Measurements from ENCODE around the gene PRCP. TPM values are rescaled to one million over a fixed set of nuclear protein-coding genes. Genes with fewer than 3 reads are reported as not detected.

The PRCP gene
- total and polyA plus RNA-seq, 11 donors: 21.2 to 99.4 (median 44.0) TPM

DNA sequence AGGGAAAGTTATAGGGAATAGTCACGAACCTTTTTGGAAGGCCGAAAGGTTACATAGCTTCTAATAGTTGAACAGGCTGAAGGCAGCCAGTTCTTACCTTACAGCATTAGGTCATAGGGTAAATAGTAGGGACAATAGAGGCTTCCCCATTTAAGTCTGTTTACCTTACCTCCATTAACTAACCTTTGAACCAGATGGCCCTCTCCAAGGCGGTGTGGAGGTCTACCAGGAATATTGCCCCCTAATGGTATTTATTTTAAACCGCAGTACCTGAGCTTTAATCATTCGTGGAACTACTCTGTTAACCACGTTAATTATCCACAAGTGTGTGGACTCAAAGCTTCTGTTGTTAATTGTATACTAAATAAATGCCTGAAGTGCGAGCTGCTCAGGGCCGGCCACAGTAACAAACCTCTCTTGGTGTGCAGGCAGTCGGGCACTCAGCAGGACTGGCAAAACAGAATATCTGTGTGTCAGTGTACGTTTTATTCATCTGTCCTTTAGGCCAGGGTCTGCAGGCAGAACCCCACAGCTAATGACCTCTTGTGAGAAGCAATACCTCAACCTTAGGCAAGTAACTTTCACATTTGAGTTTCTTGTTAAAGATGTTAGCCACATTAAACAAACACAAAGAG is 81.7 kb downstream of the PRCP start:
- H3K36me3 ChIP-seq: peaks cover 0 to 2% (median 0%) of the 10 kb centered on the region in 9 donors
- peaks cover 0 to 7% (median 0%) of the 10 kb centered on the region in 9 donors for H3K27me3 ChIP-seq
- intact Hi-C loops (cut with DNase I): no loop called here
- H3K9me3 ChIP-seq: no peaks in the 10 kb centered on the region
- 81 to 89% (median 85%) methylated on average over 10 of the region's 10 CpGs for WGBS, 4 donors
- DNase-seq (no peak), ATAC-seq (no peak)
- no peak overlapping the region for H3K4me3 ChIP-seq
- H3K27ac ChIP-seq: no peak overlapping the region
- H3K4me1 ChIP-seq: peaks cover 0 to 11% (median 0%) of the 10 kb centered on the region in 12 donors
- TF ChIP-seq POLR2A (IDR thresholded peaks at IDR 0.05): no peak
- TF ChIP-seq, protein P1, sequence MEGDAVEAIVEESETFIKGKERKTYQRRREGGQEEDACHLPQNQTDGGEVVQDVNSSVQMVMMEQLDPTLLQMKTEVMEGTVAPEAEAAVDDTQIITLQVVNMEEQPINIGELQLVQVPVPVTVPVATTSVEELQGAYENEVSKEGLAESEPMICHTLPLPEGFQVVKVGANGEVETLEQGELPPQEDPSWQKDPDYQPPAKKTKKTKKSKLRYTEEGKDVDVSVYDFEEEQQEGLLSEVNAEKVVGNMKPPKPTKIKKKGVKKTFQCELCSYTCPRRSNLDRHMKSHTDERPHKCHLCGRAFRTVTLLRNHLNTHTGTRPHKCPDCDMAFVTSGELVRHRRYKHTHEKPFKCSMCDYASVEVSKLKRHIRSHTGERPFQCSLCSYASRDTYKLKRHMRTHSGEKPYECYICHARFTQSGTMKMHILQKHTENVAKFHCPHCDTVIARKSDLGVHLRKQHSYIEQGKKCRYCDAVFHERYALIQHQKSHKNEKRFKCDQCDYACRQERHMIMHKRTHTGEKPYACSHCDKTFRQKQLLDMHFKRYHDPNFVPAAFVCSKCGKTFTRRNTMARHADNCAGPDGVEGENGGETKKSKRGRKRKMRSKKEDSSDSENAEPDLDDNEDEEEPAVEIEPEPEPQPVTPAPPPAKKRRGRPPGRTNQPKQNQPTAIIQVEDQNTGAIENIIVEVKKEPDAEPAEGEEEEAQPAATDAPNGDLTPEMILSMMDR (IDR thresholded peaks at IDR 0.05): no peak

DNA sequence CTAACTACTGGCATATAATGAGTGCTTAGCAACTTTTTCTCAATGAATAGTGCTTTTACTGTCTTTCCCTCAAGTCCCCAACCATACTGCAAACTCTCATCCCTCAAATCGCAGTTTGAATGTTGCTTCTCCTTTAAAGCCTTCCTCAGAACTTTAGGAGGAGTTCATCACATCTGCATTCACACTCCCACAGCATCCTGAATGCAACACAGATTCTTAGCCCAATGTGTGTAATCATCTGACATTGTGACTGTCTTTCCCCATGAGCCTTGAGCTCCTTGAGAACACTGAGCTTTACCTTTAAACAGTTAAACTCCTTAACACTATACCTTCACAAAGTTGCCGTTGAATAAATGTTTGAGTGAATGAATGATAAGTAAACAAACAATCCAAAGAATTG is 84.8 kb downstream of the PRCP start:
- no peaks in the 10 kb centered on the region for H3K4me1 ChIP-seq
- H3K27me3 ChIP-seq: peaks cover 0 to 7% (median 0%) of the 10 kb centered on the region in 9 donors
- 42 to 64% (median 58%) methylated on average over 2 of the region's 2 CpGs for WGBS, 4 donors
- H3K4me3 ChIP-seq: no peak overlapping the region
- H3K36me3 ChIP-seq: no peaks in the 10 kb centered on the region
- H3K9me3 ChIP-seq: no peaks in the 10 kb centered on the region
- DNase-seq: no peak
- TF ChIP-seq, protein P1 (IDR thresholded peaks at IDR 0.05): no peak
- no peak for TF ChIP-seq POLR2A (IDR thresholded peaks at IDR 0.05)
- intact Hi-C loops (cut with DNase I): no loop called here
- no peak overlapping the region for H3K27ac ChIP-seq
- no peak for ATAC-seq

DNA sequence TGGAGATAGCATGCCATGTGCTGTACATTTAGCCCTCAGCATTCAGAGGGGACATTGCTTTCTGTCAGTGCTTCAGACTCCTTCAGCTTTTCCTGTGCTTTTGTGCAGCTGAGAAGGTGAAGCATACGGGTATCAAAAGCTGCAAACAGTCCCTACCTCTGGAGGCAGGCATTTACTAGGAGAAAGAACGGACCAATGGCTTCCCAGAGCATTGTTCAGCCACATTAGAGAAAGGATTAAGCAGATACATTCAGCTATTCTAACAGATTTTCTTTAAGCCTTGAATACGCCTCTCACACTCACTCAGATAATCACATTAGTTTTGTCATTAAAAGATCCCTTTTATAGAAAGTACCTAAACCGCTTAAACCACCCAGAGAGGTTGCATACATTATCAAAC is 85.9 kb downstream of the PRCP start:
- intact Hi-C loops (cut with DNase I): no loop called here
- Histone ChIP-seq H3K9me3 (no peaks in the 10 kb centered on the region), H3K36me3 (no peaks in the 10 kb centered on the region), H3K27ac (no peak overlapping the region), H3K27me3 (peaks cover 0 to 7% (median 0%) of the 10 kb centered on the region in 9 donors), H3K4me3 (no peak overlapping the region), H3K4me1 (no peaks in the 10 kb centered on the region)
- DNase-seq: no peak
- ATAC-seq: no peak
- WGBS, 4 donors: 69 to 83% (median 76%) methylated on average over 4 of the region's 4 CpGs
- TF ChIP-seq, protein P1 (IDR thresholded peaks at IDR 0.05): no peak
- TF ChIP-seq POLR2A (IDR thresholded peaks at IDR 0.05): no peak

DNA sequence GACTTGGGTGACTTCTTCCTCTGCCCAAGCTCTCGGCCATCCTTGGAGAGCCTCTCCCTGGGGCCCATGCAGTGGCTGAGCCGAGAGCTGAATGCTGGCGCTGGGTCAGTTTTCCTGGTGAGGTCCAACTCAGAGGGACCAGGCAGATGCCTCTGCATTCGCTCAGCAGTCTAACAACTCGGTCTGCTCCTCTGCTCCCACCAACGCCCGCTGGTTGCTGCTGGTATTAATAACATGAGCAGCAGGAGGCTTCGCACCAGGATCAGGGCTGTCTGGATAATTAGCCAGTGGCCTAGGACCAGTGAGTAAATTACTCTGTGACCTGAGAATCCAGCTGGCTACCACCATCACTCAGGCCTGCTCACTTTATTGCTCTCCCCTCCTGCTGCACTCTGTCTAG is 88.9 kb downstream of the PRCP start:
- Histone ChIP-seq H3K27me3 (peaks cover 0 to 14% (median 2%) of the 10 kb centered on the region in 9 donors), H3K4me1 (no peaks in the 10 kb centered on the region), H3K36me3 (no peaks in the 10 kb centered on the region), H3K27ac (no peak overlapping the region), H3K9me3 (no peaks in the 10 kb centered on the region), H3K4me3 (no peak overlapping the region)
- WGBS, 4 donors: 69 to 75% (median 70%) methylated on average over 8 of the region's 8 CpGs
- no peak for TF ChIP-seq POLR2A (IDR thresholded peaks at IDR 0.05)
- TF ChIP-seq, protein P1 (IDR thresholded peaks at IDR 0.05): no peak
- DNase-seq (no peak), ATAC-seq (no peak)
- intact Hi-C loops (cut with DNase I): no loop called here
